HepG2 (cell line): ENCODE data around the gene CSNK2B. TPM values are rescaled to one million over a fixed set of nuclear protein-coding genes. Genes with fewer than 3 reads are reported as not detected.

Experiments used
- ARID2 ChIP-seq: sonication (generic); formaldehyde crosslinking; IDR thresholded peaks from 2 replicates; pipeline ENCODE4 v1.8.1; 2022; ENCODE audit warnings: mild to moderate bottlenecking, missing genetic modification reagents, borderline replicate concordance
- ELF3 ChIP-seq: IDR thresholded peaks from 2 replicates; pipeline ENCODE4 v1.6.1; 2016; ENCODE audit warnings: missing genetic modification reagents, missing compliant biosample characterization
- ERF ChIP-seq: IDR thresholded peaks from 2 replicates; pipeline ENCODE4 v1.6.1; 2018; ENCODE audit warnings: missing biosample characterization, missing genetic modification reagents
- ETV5 ChIP-seq: IDR thresholded peaks from 2 replicates; pipeline ENCODE4 v1.6.1; 2018; ENCODE audit warnings: missing biosample characterization, missing genetic modification reagents, inconsistent platforms, borderline replicate concordance
- KLF6 ChIP-seq: IDR thresholded peaks from 2 replicates; pipeline ENCODE4 v1.8.0; 2016; ENCODE audit warnings: missing biosample characterization, missing genetic modification reagents
- MBD4 ChIP-seq: IDR thresholded peaks from 2 replicates; pipeline ENCODE4 v1.6.1; 2012; ENCODE audit warnings: low read length, inconsistent platforms, borderline replicate concordance
- PAF1 ChIP-seq: IDR thresholded peaks from 2 replicates; pipeline ENCODE4 v1.6.1; 2016; ENCODE audit warnings: missing genetic modification reagents, missing compliant biosample characterization
- PRDM15 ChIP-seq: sonication (generic); formaldehyde crosslinking; IDR thresholded peaks from 2 replicates; pipeline ENCODE4 v1.4.0; 2020; ENCODE audit warnings: missing genetic modification reagents
- RBM22 ChIP-seq: fragments of 200-400 bp; formaldehyde crosslinking; optimal IDR thresholded peaks from 2 replicates; pipeline ENCODE3; 2017; ENCODE audit warnings: mild to moderate bottlenecking, low read length, moderate library complexity
- SNAPC4 ChIP-seq: sonication (generic); formaldehyde crosslinking; IDR thresholded peaks from 2 replicates; pipeline ENCODE4 v1.4.0; 2020; ENCODE audit warnings: mild to moderate bottlenecking, missing genetic modification reagents
- TEF ChIP-seq: sonication (generic); formaldehyde crosslinking; IDR thresholded peaks from 2 replicates; pipeline ENCODE4 v1.5.0; 2020; ENCODE audit warnings: missing genetic modification reagents
- ZFP36L2 ChIP-seq: sonication (generic); formaldehyde crosslinking; IDR thresholded peaks from 2 replicates; pipeline ENCODE4 v1.4.0; 2020; ENCODE audit warnings: missing genetic modification reagents
- ZNF335 ChIP-seq: sonication (generic); formaldehyde crosslinking; IDR thresholded peaks from 2 replicates; pipeline ENCODE4 v1.4.0; 2020; ENCODE audit warnings: missing genetic modification reagents
- ZNF414 ChIP-seq: sonication (generic); formaldehyde crosslinking; IDR thresholded peaks from 2 replicates; pipeline ENCODE4 v1.5.0; 2020; ENCODE audit warnings: missing genetic modification reagents
- ZNF556 ChIP-seq: sonication (generic); formaldehyde crosslinking; IDR thresholded peaks from 2 replicates; pipeline ENCODE4 v1.4.0; 2020; ENCODE audit warnings: mild to moderate bottlenecking, missing genetic modification reagents, borderline replicate concordance
- ZNF710 ChIP-seq: sonication (generic); formaldehyde crosslinking; IDR thresholded peaks from 2 replicates; pipeline ENCODE4 v1.5.0; 2020; ENCODE audit warnings: mild to moderate bottlenecking, missing genetic modification reagents, borderline replicate concordance
- ZNF746 ChIP-seq: sonication (generic); formaldehyde crosslinking; IDR thresholded peaks from 2 replicates; pipeline ENCODE4 v1.8.0; 2022; ENCODE audit warnings: mild to moderate bottlenecking, missing genetic modification reagents
- polyA plus RNA-seq, 8 experiments: library from polyadenylated mRNA; depleted of rRNA in 3 of 8; stranded (reverse) in 7 of 8; unstranded in 1 of 8; fragments of >200 nt; fragmentation: Illumina TruSeq in 4 of 8; extraction: Trizol in 4 of 8; gene quantifications; 2 replicates each; pipeline versions ENCODE4 v1.2.1 to v1.2.3, GENCODE V29; 2011 to 2016; ENCODE audit warnings: low read depth in 4 of 8, missing spikeins in 1 of 8, mixed read lengths in 1 of 8; ENCODE audit not compliant: insufficient read depth in 1 of 8
- total RNA-seq, 5 experiments: library from RNA; depleted of rRNA; stranded (reverse); fragments of >200 nt; fragmentation: Illumina TruSeq; extraction: Trizol; gene quantifications; 2 replicates each; pipeline ENCODE4 v1.2.3, GENCODE V29; 2016; ENCODE audit warnings: low read depth in 1 of 5

Gene CSNK2B
- total and polyA plus RNA-seq, 2 of the 13 experiments (the other 11 are each of a cell fraction or from before 2014, with no cell fraction given), result 111 to 296 TPM

GRCh38 chr6:31664790-31665500 is 935 bp upstream of the CSNK2B start, which contains the start of gene GPANK1 (continued):
- peak; percentile 99 for TF ChIP-seq SNAPC4
- TF ChIP-seq MBD4, result no peak
- no peak for TF ChIP-seq ARID2 (CRISPR knock-in tag)
- TF ChIP-seq ELF3 (CRISPR knock-in tag), result 0 out of 2 replicates have a peak, but pooled peaks have one; percentile 39
- TF ChIP-seq RBM22, result peak; percentile 37
- TF ChIP-seq ZNF414 (CRISPR knock-in tag), result peak; percentile 83; the same call in 1 of the 2 replicates
- TF ChIP-seq ZNF710, result no peak
- peak; percentile 34; the same call in 1 of the 2 replicates for TF ChIP-seq ETV5
- TF ChIP-seq PAF1 (CRISPR knock-in tag), result no peak
- peak; percentile 73 for TF ChIP-seq KLF6 (CRISPR knock-in tag)
- TF ChIP-seq ZNF746 (CRISPR knock-in tag), result no peak
- TF ChIP-seq PRDM15 (CRISPR knock-in tag), result peak; percentile 70; the same call in 1 of the 2 replicates
- TF ChIP-seq ZNF335 (CRISPR knock-in tag), result peak; percentile 97
- TF ChIP-seq ZNF556, result peak; percentile 44; the same call in 1 of the 2 replicates
- no peak; the same call in 1 of the 2 replicates for TF ChIP-seq ZFP36L2 (CRISPR knock-in tag)
- peak; percentile 24; the same call in 1 of the 2 replicates for TF ChIP-seq TEF (CRISPR knock-in tag)
- TF ChIP-seq ERF (CRISPR knock-in tag), result no peak; the same call in 1 of the 2 replicates
